Neural crest cell (in vitro differentiated cells): Measurements from ENCODE around the gene GABRG3. TPM values are rescaled to one million over a fixed set of nuclear protein-coding genes. Genes with fewer than 3 reads are reported as not detected.

Experiments used
- DNase-seq: peaks from one replicate; pipeline ENCODE4 v3.0.0; 2021; ENCODE audit warnings: low read depth, mixed read lengths, low spot score
- H3K27ac Mint-ChIP-seq: one replicate; pipeline ENCODE4 v1.8.0; 2021; ENCODE audit warnings: mild to moderate bottlenecking, mixed read lengths; ENCODE audit not compliant: unreplicated experiment
- H3K27me3 Mint-ChIP-seq: 2 replicates; pipeline ENCODE4 v1.8.0; 2021; ENCODE audit warnings: low read depth, mild to moderate bottlenecking, mixed read lengths
- H3K36me3 Mint-ChIP-seq: 2 replicates; pipeline ENCODE4 v1.8.0; 2021; ENCODE audit warnings: low read depth, mild to moderate bottlenecking, mixed read lengths
- H3K4me1 Mint-ChIP-seq: 2 replicates; pipeline ENCODE4 v1.8.0; 2021; ENCODE audit warnings: mixed read lengths
- H3K4me3 Mint-ChIP-seq: one replicate; pipeline ENCODE4 v1.8.0; 2021; ENCODE audit warnings: mild to moderate bottlenecking, mixed read lengths
- H3K9me3 Mint-ChIP-seq: 2 replicates; pipeline ENCODE4 v1.8.0; 2021; ENCODE audit warnings: mixed read lengths
- CTCF ChIP-seq: fragments of 200-600 bp; sonication (generic); conservative IDR thresholded peaks from 2 replicates; pipeline ENCODE4 v1.5.0; 2021; ENCODE audit warnings: antibody characterized with exemption, mild to moderate bottlenecking
- total RNA-seq: library from RNA; stranded (reverse); gene quantifications from 2 replicates; pipeline ENCODE4 v1.2.1, GENCODE V29; 2021

The GABRG3 gene
- total RNA-seq, 1 donor from 2014 or later = 4.5 TPM

- H3K27me3 Mint-ChIP-seq = no peaks in the 10 kb centered on the region
- TF ChIP-seq CTCF = no peak
- no peaks in the 10 kb centered on the region for H3K4me1 Mint-ChIP-seq
- H3K4me3 Mint-ChIP-seq = no peak overlapping the region
- DNase-seq = no peak
- H3K36me3 Mint-ChIP-seq = no peaks in the 10 kb centered on the region
- H3K9me3 Mint-ChIP-seq = peaks cover 2% of the 10 kb centered on the region
- no peak overlapping the region for H3K27ac Mint-ChIP-seq
Measured at GRCh38 chr15:27579738-27580137, 608.8 kb downstream of the GABRG3 start.

- TF ChIP-seq CTCF = no peak
- Mint-ChIP-seq H3K4me1 (no peaks in the 10 kb centered on the region), H3K27me3 (peaks cover 12% of the 10 kb centered on the region), H3K27ac (no peak overlapping the region), H3K36me3 (no peaks in the 10 kb centered on the region), H3K9me3 (peaks cover 2% of the 10 kb centered on the region), H3K4me3 (no peak overlapping the region)
- DNase-seq = no peak
Measured at GRCh38 chr15:27582726-27583410, 611.9 kb downstream of the GABRG3 start.

- no peak for DNase-seq
- no peak for TF ChIP-seq CTCF
- Mint-ChIP-seq H3K9me3 (no peaks in the 10 kb centered on the region), H3K4me3 (no peak overlapping the region), H3K27me3 (peaks cover 14% of the 10 kb centered on the region), H3K36me3 (no peaks in the 10 kb centered on the region), H3K4me1 (no peaks in the 10 kb centered on the region), H3K27ac (no peak overlapping the region)
Measured at GRCh38 chr15:27583651-27584050, 612.7 kb downstream of the GABRG3 start.

GRCh38 chr15:27585041-27585640, 614.2 kb downstream of the GABRG3 start:
- H3K4me3 Mint-ChIP-seq = no peak overlapping the region
- no peak for DNase-seq
- no peak for TF ChIP-seq CTCF
- no peaks in the 10 kb centered on the region for H3K9me3 Mint-ChIP-seq
- peaks cover 24% of the 10 kb centered on the region for H3K27me3 Mint-ChIP-seq
- no peak overlapping the region for H3K27ac Mint-ChIP-seq
- no peaks in the 10 kb centered on the region for H3K4me1 Mint-ChIP-seq
- H3K36me3 Mint-ChIP-seq = no peaks in the 10 kb centered on the region

GRCh38 chr15:27587810-27588209, 616.8 kb downstream of the GABRG3 start:
- no peak for TF ChIP-seq CTCF
- peaks cover 28% of the 10 kb centered on the region for H3K27me3 Mint-ChIP-seq
- no peaks in the 10 kb centered on the region for H3K4me1 Mint-ChIP-seq
- no peak overlapping the region for H3K27ac Mint-ChIP-seq
- no peak for DNase-seq
- H3K4me3 Mint-ChIP-seq = no peak overlapping the region
- no peaks in the 10 kb centered on the region for H3K9me3 Mint-ChIP-seq
- H3K36me3 Mint-ChIP-seq = no peaks in the 10 kb centered on the region
